Breast epithelium (tissue), 4 donors: Measurements from ENCODE around the gene CADPS. TPM values are rescaled to one million over a fixed set of nuclear protein-coding genes. Genes with fewer than 3 reads are reported as not detected.

Source experiments
- DNase-seq, 2 donors: peaks; one replicate each; pipeline ENCODE4 v3.0.0-alpha.2; 2019; ENCODE audit warnings: low spot score in 2 of 2
- H3K27ac ChIP-seq, 2 donors: fragments of 200-600 bp; sonication (generic) in 1 of 2; one replicate each; pipeline ENCODE4 v1.5.1; 2016 to 2019; ENCODE audit warnings: mild to moderate bottlenecking in 1 of 2
- H3K27me3 ChIP-seq, 2 donors: fragments of 200-600 bp; sonication (generic) in 1 of 2; one replicate each; pipeline versions ENCODE4 v1.5.1 to v1.6.0; 2017 to 2019; ENCODE audit warnings: control low read depth in 1 of 2, mild to moderate bottlenecking in 1 of 2
- H3K36me3 ChIP-seq: fragments of 200-600 bp; one replicate; pipeline ENCODE4 v1.5.1; 2019
- H3K4me1 ChIP-seq, 2 donors: fragments of 200-600 bp; sonication (generic); one replicate each; pipeline ENCODE4 v1.5.1; 2016 to 2019; ENCODE audit warnings: control low read depth in 1 of 2
- H3K4me3 ChIP-seq, 3 donors: fragments of 200-600 bp; sonication (generic); 1 replicate in 2 of 3; 2 replicates in 1 of 3; pipeline ENCODE4 v1.5.1; 2016 to 2019; ENCODE audit warnings: mild to moderate bottlenecking in 3 of 3, moderate library complexity in 2 of 3
- H3K9me3 ChIP-seq, 2 donors: fragments of 200-600 bp; sonication (generic) in 1 of 2; one replicate each; pipeline ENCODE4 v1.5.1; 2016 to 2019; ENCODE audit warnings: control low read depth in 1 of 2
- POLR2A ChIP-seq: fragments of 450-650 bp; IDR thresholded peaks from one replicate; pipeline ENCODE4 v1.6.1; 2016; ENCODE audit warnings: antibody characterized with exemption, mild to moderate bottlenecking, moderate library complexity
- POLR2AphosphoS5 ChIP-seq, 3 donors: sonication (generic); formaldehyde crosslinking; IDR thresholded peaks; one replicate each; pipeline ENCODE4 v1.6.1; 2017; ENCODE audit warnings: antibody characterized with exemption in 3 of 3
- intact Hi-C: fragments of 100-400 bp; cut with DNase I; formaldehyde crosslinking; loops from one replicate; pipeline ENCODE4 v1.15.1; 2023; ENCODE audit warnings: low total_unique reads
- total RNA-seq, 3 donors: library from RNA; depleted of rRNA; stranded (reverse); fragments of >200 nt; gene quantifications; one replicate each; pipeline ENCODE4 v1.1.0, GENCODE V29; 2016
- TF ChIP-seq, protein P1 (sequence below), 3 donors: fragments of 450-650 bp; IDR thresholded peaks; one replicate each; pipeline ENCODE4 v1.5.1; 2016 to 2017; ENCODE audit warnings: antibody characterized with exemption in 3 of 3, mild to moderate bottlenecking in 3 of 3, moderate library complexity in 3 of 3

CADPS gene
- total RNA-seq, 3 donors from 2014 or later: under 0.01 to 45.8 (median 0.15) TPM

DNA sequence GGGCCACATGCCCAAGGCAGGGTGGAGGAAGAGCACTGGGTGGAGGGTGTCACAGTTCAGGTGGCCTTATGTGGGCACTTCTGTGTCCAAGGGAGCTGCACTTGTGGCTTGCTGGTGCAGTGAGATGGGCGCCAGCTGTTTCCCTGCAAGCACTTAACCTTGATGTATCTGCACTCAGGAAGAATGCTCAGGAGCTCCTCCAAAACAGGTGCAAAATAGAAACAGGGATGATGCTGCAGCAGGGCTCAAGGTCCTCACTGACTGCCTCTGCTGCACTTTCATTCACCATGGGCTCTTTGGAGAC lies 151.3 kb downstream of the CADPS start:
- Histone ChIP-seq H3K27me3 (peaks cover 0 to 3% of the 10 kb centered on the region in 2 donors), H3K4me1 (no peaks in the 10 kb centered on the region), H3K36me3 (no peaks in the 10 kb centered on the region), H3K9me3 (no peaks in the 10 kb centered on the region), H3K4me3 (no peak overlapping the region), H3K27ac (no peak overlapping the region)
- TF ChIP-seq, protein P1, sequence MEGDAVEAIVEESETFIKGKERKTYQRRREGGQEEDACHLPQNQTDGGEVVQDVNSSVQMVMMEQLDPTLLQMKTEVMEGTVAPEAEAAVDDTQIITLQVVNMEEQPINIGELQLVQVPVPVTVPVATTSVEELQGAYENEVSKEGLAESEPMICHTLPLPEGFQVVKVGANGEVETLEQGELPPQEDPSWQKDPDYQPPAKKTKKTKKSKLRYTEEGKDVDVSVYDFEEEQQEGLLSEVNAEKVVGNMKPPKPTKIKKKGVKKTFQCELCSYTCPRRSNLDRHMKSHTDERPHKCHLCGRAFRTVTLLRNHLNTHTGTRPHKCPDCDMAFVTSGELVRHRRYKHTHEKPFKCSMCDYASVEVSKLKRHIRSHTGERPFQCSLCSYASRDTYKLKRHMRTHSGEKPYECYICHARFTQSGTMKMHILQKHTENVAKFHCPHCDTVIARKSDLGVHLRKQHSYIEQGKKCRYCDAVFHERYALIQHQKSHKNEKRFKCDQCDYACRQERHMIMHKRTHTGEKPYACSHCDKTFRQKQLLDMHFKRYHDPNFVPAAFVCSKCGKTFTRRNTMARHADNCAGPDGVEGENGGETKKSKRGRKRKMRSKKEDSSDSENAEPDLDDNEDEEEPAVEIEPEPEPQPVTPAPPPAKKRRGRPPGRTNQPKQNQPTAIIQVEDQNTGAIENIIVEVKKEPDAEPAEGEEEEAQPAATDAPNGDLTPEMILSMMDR (IDR thresholded peaks at IDR 0.05): no peak
- TF ChIP-seq POLR2A (no peak), POLR2AphosphoS5 (IDR thresholded peaks at IDR 0.05) (no peak)
- intact Hi-C loops: no loop called here
- DNase-seq: no peak

DNA sequence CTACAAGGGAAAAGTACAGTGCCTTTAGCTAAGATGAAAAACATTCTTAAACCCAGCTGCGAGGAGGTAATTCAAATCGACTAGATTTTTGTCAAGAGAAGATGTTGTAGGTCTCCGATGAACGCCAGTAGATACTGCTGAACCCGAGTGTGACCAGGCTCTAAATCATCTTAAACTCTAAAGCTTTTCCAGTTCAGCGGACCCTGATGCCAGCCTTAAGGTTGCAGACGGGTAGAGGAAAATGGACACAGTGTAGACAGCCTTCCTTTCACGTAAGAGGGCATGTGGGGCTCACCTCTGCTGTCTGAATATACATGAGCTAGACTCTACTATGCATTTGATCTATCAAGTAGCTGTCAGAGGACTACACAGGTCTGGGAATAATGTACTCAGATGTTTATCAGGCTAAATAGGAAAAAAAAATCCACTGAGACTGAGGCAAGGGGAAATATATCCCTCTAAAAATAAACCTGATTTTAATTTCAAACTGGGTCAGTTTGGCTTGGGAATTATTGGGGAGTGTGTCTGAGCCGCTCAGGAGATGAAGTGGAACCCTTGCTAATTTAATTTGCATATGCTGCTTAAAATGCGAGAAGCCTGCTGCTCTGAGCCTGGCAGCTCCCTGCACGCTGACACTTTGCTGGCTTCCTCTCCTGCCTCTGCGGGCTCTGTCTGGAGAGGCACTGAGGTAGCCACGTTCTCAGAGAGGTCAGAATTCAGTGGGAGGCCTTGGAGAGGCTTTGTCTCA lies 151.9 kb downstream of the CADPS start:
- intact Hi-C loops: no loop called here
- DNase-seq: no peak

DNA sequence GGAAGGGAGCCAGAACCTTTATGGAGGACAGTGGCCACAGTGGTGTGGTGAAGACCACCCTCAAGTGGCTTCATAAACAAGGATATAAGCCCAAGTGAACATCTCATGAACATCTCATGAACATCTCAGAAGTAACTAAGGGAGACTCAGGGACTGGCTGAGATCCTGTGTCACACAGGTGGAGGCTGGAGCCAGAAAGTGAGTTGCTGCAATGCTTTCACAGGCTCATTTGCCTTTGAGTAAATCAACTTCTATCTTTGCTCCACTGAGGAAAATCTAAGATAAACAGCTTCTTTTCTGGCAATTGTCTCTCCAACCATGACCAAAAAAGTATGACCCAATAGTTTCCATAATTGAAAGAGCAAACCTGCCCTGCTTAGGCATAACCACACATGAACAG lies 152.9 kb downstream of the CADPS start:
- Histone ChIP-seq H3K36me3 (no peaks in the 10 kb centered on the region), H3K9me3 (no peaks in the 10 kb centered on the region), H3K27ac (no peak overlapping the region), H3K27me3 (peaks cover 0 to 3% of the 10 kb centered on the region in 2 donors), H3K4me1 (no peaks in the 10 kb centered on the region), H3K4me3 (no peak overlapping the region)
- intact Hi-C loops: no loop called here
- DNase-seq: no peak
- no peak for TF ChIP-seq POLR2AphosphoS5 (IDR thresholded peaks at IDR 0.05)
- TF ChIP-seq, protein P1 (IDR thresholded peaks at IDR 0.05): no peak
- TF ChIP-seq POLR2A: no peak

More for the DNA sequence above, 151.9 kb downstream of the CADPS start:
- H3K27ac ChIP-seq: no peak overlapping the region
- H3K27me3 ChIP-seq: peaks cover 0 to 3% of the 10 kb centered on the region in 2 donors
- H3K4me1 ChIP-seq: no peaks in the 10 kb centered on the region
- TF ChIP-seq POLR2A: no peak
- TF ChIP-seq POLR2AphosphoS5 (IDR thresholded peaks at IDR 0.05): no peak
- TF ChIP-seq, protein P1 (IDR thresholded peaks at IDR 0.05): no peak
- H3K36me3 ChIP-seq: no peaks in the 10 kb centered on the region
- no peak overlapping the region for H3K4me3 ChIP-seq
- H3K9me3 ChIP-seq: no peaks in the 10 kb centered on the region

DNA sequence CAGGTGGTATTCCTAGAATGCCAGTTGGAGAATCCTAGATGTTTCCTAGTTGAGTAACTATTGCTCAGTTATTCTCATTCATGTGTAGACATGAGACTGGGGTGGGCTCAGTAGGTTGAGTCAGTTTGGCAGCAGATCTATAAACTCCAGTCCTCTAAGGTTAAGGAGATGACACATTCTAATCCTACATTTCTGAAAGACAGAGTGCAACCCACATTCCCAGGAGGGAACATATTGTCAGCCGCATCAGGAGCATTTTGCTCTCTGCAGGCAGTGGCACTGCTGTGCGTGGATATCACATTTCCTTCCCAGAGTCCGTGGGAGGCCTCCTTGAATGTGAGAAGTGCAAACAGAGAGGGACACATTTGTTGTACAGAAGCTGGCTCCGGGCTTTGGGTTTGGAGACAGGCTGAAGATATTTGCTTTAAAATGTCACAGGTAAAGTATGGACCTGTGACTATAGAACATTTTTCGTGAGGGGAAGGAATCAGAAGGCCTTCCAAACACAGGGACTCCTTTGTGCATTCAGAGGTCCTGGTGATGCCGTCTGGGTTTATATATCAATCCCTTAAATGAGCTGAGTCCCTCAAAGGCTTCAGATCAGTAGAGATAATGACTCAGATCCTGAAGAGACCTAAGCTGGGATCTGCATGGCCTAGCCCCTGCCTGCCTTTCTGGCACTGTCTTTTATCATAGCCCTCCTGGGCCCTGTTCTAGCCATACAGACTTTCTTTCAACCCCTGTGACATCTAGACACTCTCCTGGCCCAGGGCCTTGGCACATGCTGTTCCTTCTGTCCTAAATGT lies 156.5 kb downstream of the CADPS start:
- H3K9me3 ChIP-seq: no peaks in the 10 kb centered on the region
- no peak overlapping the region for H3K27ac ChIP-seq
- H3K4me1 ChIP-seq: no peaks in the 10 kb centered on the region
- no peaks in the 10 kb centered on the region for H3K36me3 ChIP-seq
- TF ChIP-seq POLR2A (no peak), POLR2AphosphoS5 (IDR thresholded peaks at IDR 0.05) (no peak)
- TF ChIP-seq, protein P1 (IDR thresholded peaks at IDR 0.05): no peak
- intact Hi-C loops: no loop called here
- peaks cover 0 to 3% of the 10 kb centered on the region in 2 donors for H3K27me3 ChIP-seq
- H3K4me3 ChIP-seq: no peak overlapping the region
- no peak for DNase-seq

DNA sequence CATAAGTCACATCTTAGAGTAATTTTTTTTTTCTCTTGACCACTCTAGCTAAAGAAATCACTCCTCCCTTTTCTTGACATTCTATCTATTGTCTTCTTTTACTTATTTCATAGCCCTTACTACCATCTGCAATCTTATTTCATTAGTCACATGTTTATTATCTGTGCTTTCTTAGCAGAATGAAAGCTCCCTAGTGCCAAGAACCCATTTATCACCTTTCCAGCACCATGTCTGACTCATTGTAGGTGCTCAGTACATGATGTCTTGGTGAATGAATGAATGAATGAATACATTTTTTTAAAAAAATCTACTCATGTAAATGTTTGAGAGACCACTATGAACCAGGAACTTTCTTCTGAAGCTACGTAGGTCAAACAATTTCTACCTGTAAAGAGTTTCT lies 157.2 kb downstream of the CADPS start:
- no peak for DNase-seq
- no peaks in the 10 kb centered on the region for H3K9me3 ChIP-seq
- peaks cover 0 to 3% of the 10 kb centered on the region in 2 donors for H3K27me3 ChIP-seq
- H3K36me3 ChIP-seq: no peaks in the 10 kb centered on the region
- H3K4me1 ChIP-seq: no peaks in the 10 kb centered on the region
- no peak overlapping the region for H3K27ac ChIP-seq
- TF ChIP-seq POLR2AphosphoS5 (IDR thresholded peaks at IDR 0.05) (no peak), POLR2A (no peak)
- TF ChIP-seq, protein P1 (IDR thresholded peaks at IDR 0.05): no peak
- intact Hi-C loops: no loop called here
- no peak overlapping the region for H3K4me3 ChIP-seq
